Gastroesophageal sphincter (tissue), 4 donors: ENCODE results near the gene PIWIL4. TPM values are rescaled to one million over a fixed set of nuclear protein-coding genes. Genes with fewer than 3 reads are reported as not detected.

Source experiments
- ATAC-seq: fragments of 150-250 bp; one replicate; pipeline ENCODE4 v1.9.1; 2016; ENCODE audit warnings: mild to moderate bottlenecking, moderate library complexity
- H3K27ac ChIP-seq, 4 donors: fragments of 200-600 bp; sonication (generic) in 3 of 4; 1 replicate in 3 of 4; 2 replicates in 1 of 4; pipeline ENCODE4 v1.5.1; 2016 to 2019
- H3K27me3 ChIP-seq: fragments of 200-600 bp; sonication (generic); one replicate; pipeline ENCODE4 v1.5.1; 2019
- H3K36me3 ChIP-seq, 2 donors: fragments of 200-600 bp; sonication (generic); one replicate each; pipeline ENCODE4 v1.5.1; 2019; ENCODE audit warnings: control low read depth in 1 of 2
- H3K4me1 ChIP-seq, 3 donors: fragments of 200-600 bp; sonication (generic); 1 replicate in 2 of 3; 2 replicates in 1 of 3; pipeline ENCODE4 v1.5.1; 2016 to 2019; ENCODE audit warnings: control low read depth in 2 of 3
- H3K4me3 ChIP-seq, 2 donors: fragments of 200-600 bp; sonication (generic); one replicate each; pipeline ENCODE4 v1.5.1; 2019; ENCODE audit warnings: mild to moderate bottlenecking in 1 of 2, moderate library complexity in 1 of 2
- H3K9me3 ChIP-seq, 3 donors: fragments of 200-600 bp; sonication (generic); one replicate each; pipeline ENCODE4 v1.5.1; 2017 to 2019; ENCODE audit warnings: control low read depth in 2 of 3
- EP300 ChIP-seq: sonication (generic); formaldehyde crosslinking; IDR thresholded peaks from one replicate; pipeline ENCODE4 v1.6.1; 2017; ENCODE audit warnings: antibody characterized with exemption, mild to moderate bottlenecking
- POLR2A ChIP-seq, 2 donors: fragments of 450-650 bp; IDR thresholded peaks; one replicate each; pipeline ENCODE4 v1.6.1; 2017; ENCODE audit warnings: antibody characterized with exemption in 2 of 2, mild to moderate bottlenecking in 2 of 2, moderate library complexity in 1 of 2
- POLR2AphosphoS5 ChIP-seq: sonication (generic); formaldehyde crosslinking; IDR thresholded peaks from one replicate; pipeline ENCODE4 v1.6.1; 2017; ENCODE audit warnings: antibody characterized with exemption
- WGBS, 2 donors: methylation state at CpG; one replicate each; pipeline ENCODE4 v1.1.5; 2018; ENCODE audit warnings: low coverage in 1 of 2; 5-methylcytosine and 5-hydroxymethylcytosine counted together
- total RNA-seq, 4 donors: library from RNA; depleted of rRNA; stranded (reverse); fragments of >200 nt; gene quantifications; one replicate each; pipeline ENCODE4 v1.1.0, GENCODE V29; 2016
- TF ChIP-seq, protein P1 (sequence below), 4 experiments: fragments of 200-600 bp in 2 of 4; fragments of 450-650 bp in 2 of 4; sonication (generic) in 1 of 4; IDR thresholded peaks; one replicate each; pipeline ENCODE4 v1.5.1; 2017 to 2019; ENCODE audit warnings: antibody characterized with exemption in 4 of 4, mild to moderate bottlenecking in 2 of 4, moderate library complexity in 2 of 4

Gene PIWIL4
- total RNA-seq, 4 donors from 2014 or later = 2.0 to 8.5 (median 6.0) TPM

DNA sequence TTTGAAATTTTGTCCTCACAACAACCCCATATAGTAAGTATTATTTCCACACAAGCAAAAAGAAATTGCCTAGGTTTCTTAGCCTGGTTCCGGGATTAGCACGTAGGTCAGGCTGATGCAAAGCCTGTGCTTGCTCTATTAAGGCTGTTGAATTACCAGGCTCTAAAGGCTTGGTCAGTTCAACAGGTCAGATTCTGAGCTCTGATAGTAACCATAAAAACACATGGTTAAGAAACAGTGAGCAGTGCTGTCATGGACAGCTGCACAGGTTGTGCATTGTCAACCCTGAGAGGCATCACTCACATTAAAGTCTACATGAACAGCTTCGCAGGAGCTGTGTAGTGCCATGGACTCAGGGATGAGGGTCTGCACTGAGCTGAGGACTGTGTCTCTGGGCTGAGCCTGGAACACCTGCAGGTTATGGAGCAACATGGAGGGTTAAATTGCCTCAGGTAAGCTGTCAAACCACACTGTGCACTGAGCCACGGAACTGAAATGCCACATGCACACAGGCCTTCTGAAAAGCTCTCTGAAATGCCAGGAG lies 98.0 kb downstream of the PIWIL4 start:
- Histone ChIP-seq H3K27ac (no peak overlapping the region), H3K4me3 (no peak overlapping the region), H3K9me3 (peaks cover 0 to 5% (median 0%) of the 10 kb centered on the region in 3 donors), H3K36me3 (no peaks in the 10 kb centered on the region), H3K4me1 (no peaks in the 10 kb centered on the region), H3K27me3 (no peaks in the 10 kb centered on the region)
- WGBS, 2 donors = 72 to 87% methylated on average over 2 to 3 of the region's 4 CpGs
- no peak for ATAC-seq
- TF ChIP-seq EP300 (no peak), POLR2A (IDR thresholded peaks at IDR 0.05) (no peak), POLR2AphosphoS5 (no peak)
- TF ChIP-seq, protein P1, sequence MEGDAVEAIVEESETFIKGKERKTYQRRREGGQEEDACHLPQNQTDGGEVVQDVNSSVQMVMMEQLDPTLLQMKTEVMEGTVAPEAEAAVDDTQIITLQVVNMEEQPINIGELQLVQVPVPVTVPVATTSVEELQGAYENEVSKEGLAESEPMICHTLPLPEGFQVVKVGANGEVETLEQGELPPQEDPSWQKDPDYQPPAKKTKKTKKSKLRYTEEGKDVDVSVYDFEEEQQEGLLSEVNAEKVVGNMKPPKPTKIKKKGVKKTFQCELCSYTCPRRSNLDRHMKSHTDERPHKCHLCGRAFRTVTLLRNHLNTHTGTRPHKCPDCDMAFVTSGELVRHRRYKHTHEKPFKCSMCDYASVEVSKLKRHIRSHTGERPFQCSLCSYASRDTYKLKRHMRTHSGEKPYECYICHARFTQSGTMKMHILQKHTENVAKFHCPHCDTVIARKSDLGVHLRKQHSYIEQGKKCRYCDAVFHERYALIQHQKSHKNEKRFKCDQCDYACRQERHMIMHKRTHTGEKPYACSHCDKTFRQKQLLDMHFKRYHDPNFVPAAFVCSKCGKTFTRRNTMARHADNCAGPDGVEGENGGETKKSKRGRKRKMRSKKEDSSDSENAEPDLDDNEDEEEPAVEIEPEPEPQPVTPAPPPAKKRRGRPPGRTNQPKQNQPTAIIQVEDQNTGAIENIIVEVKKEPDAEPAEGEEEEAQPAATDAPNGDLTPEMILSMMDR (IDR thresholded peaks at IDR 0.05) = no peak

DNA sequence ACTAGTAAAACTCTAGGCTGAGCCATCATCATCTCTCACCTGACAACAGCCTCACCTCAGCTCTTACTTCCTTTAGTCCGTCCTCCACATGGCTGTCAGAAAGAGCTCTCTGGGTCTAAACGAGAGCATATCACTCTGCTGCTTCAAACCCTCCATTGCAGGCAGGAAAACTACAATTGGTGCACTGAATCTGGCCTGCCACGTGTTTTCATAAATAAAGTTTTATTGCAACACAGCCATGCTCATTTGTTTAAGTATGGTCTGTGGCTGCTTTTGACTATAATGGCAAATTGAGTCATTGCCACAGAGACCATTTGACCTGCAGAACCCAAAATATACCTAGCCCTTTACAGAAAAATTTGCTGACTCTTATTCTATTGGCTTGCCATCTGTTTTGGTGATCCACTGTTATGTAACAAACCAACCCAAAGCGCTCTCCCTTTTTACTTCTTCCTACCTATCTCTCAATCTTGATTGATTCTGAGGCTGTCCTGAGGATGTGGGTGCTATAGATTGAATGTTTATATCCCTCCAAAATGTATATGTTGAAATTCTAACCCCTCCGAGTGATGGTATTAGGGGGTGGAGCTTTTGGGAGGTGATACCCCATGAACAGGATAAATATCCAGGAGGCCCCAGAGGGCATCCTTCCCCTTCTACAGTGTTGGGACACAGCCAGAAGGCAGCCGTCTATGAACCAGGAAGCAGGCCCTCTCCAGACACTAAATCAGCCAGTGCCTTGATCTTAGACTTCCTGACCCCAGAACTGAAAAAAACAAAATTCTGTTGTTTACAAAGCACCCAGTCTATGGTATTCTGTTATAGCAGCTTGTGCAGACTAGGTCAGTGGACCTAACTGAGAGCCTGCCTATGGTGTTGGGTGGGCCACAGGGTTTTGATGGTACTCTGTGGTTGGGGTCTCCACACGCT lies 99.9 kb downstream of the PIWIL4 start:
- Histone ChIP-seq H3K36me3 (no peaks in the 10 kb centered on the region), H3K27me3 (no peaks in the 10 kb centered on the region), H3K4me3 (no peak overlapping the region), H3K4me1 (no peaks in the 10 kb centered on the region), H3K9me3 (peaks cover 0 to 5% (median 0%) of the 10 kb centered on the region in 3 donors), H3K27ac (no peak overlapping the region)
- ATAC-seq = no peak
- TF ChIP-seq, protein P1 (IDR thresholded peaks at IDR 0.05) = no peak
- no peak for TF ChIP-seq POLR2A (IDR thresholded peaks at IDR 0.05)
- TF ChIP-seq POLR2AphosphoS5 = no peak
- TF ChIP-seq EP300 = no peak
- 68 to 80% methylated on average over 2 to 6 of the region's 7 CpGs for WGBS, 2 donors

DNA sequence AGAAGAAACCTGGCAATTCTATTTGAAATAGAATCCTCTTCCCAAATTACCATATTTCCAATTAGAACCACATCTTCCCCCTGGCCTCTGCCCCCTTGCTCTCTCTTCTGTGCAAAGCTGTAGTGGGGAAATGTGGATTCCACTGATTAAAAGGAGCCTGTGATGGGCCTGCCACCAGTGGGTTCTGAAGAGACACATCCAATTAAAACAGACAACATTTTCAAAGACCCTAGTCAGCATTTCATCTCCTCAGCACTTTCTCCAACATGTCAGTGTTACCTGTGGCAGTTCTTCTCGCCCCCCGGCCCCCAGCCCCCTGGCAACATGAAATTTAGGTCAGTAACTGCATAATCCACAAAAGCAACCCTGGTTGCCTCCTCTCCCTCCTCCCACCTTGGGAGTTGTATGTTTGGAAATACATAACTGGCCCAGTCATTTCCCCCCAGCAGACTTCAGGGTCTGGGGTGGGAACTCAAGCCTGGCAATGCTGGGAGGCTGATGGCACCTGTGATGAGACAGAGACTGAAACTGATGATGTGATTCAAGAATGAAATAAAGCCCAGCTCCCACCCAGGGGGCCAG lies 101.1 kb downstream of the PIWIL4 start:
- Histone ChIP-seq H3K27me3 (no peaks in the 10 kb centered on the region), H3K4me1 (no peaks in the 10 kb centered on the region), H3K9me3 (peaks cover 0 to 3% (median 0%) of the 10 kb centered on the region in 3 donors), H3K27ac (no peak overlapping the region), H3K36me3 (no peaks in the 10 kb centered on the region), H3K4me3 (no peak overlapping the region)
- WGBS, 2 donors = 88 to 100% methylated on average over 2 of the region's 2 CpGs
- TF ChIP-seq POLR2A (IDR thresholded peaks at IDR 0.05) = no peak
- TF ChIP-seq, protein P1 (IDR thresholded peaks at IDR 0.05) = no peak
- TF ChIP-seq EP300 = no peak
- TF ChIP-seq POLR2AphosphoS5 = no peak
- ATAC-seq = no peak

DNA sequence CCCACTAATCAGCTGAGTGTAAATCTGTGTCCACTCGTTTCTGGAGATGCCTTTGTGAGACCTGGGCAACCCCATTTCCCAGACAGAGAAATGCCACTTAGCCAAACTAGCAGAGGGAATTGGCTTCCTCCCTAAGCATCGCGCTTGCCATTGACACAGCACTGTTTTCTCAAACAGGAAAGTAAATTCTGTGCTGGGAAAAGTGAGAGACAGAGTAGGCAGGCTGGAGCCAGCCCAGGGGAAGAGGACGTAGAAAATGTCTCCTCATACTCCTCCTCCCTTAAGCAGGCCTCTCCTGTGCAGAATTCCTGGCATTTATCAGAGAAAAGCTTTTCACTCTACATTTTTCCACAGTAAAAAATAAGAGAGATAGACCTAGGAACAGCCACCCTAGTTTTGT lies 101.9 kb downstream of the PIWIL4 start:
- no peak overlapping the region for H3K4me3 ChIP-seq
- no peak for ATAC-seq
- H3K9me3 ChIP-seq = no peaks in the 10 kb centered on the region
- H3K27me3 ChIP-seq = no peaks in the 10 kb centered on the region
- 58% methylated on average over 4 of the region's 4 CpGs; no CpG with 5 or more reads in 1 of the 2 donors for WGBS, 2 donors
- no peak overlapping the region for H3K27ac ChIP-seq
- TF ChIP-seq POLR2AphosphoS5 (no peak), EP300 (no peak), POLR2A (IDR thresholded peaks at IDR 0.05) (no peak)
- TF ChIP-seq, protein P1 (IDR thresholded peaks at IDR 0.05) = no peak
- H3K4me1 ChIP-seq = peaks cover 0 to 6% (median 0%) of the 10 kb centered on the region in 3 donors
- no peaks in the 10 kb centered on the region for H3K36me3 ChIP-seq

Other genes starting within 250 kb of the PIWIL4 start
- gene GPR83, start 165.9 kb upstream of the PIWIL4 start, total RNA-seq = under 1 TPM in 3 of 4 donors, not detected in 1; 0.27 to 0.62 (median 0.35) TPM
- 10 to 100 TPM; 13.8 to 15.9 (median 14.5) TPM for gene MRE11, start 73.5 kb upstream of the PIWIL4 start, total RNA-seq
- 10 to 100 TPM; 12.5 to 22.8 (median 16.9) TPM for gene ANKRD49, start 73.4 kb upstream of the PIWIL4 start, total RNA-seq
- gene C11orf97, start 54.9 kb upstream of the PIWIL4 start, total RNA-seq = not detected
- 1 to 10 TPM; 5.2 to 7.8 (median 7.6) TPM for gene FUT4, start 23.4 kb upstream of the PIWIL4 start, total RNA-seq
- 100 to 1,000 TPM; 136 to 215 (median 176) TPM for gene AMOTL1, start 201.0 kb downstream of the PIWIL4 start, total RNA-seq